ENCODE results near the gene SGSM2. TPM values are rescaled to one million over a fixed set of nuclear protein-coding genes. Genes with fewer than 3 reads are reported as not detected.

SGSM2 gene
- total and polyA plus RNA-seq, 2 of the 13 experiments (the other 11 are each of a cell fraction or from before 2014, with no cell fraction given), result 30.4 to 51.3 TPM

GRCh38 chr17:2336852-2337543 lies at the start of gene SGSM2 (continued):
- no peak for TF ChIP-seq LRRFIP1 (CRISPR knock-in tag; conservative IDR thresholded peaks at IDR 0.05)
- TF ChIP-seq ZNF20 (CRISPR knock-in tag; IDR thresholded peaks at IDR 0.05), result no peak
- no peak for TF ChIP-seq NBN (conservative IDR thresholded peaks at IDR 0.05)
- TF ChIP-seq ZNF776 (CRISPR knock-in tag; IDR thresholded peaks at IDR 0.05), result peak; percentile 28
- TF ChIP-seq PBX3 (CRISPR knock-in tag; IDR thresholded peaks at IDR 0.05; ENCODE audit: borderline replicate concordance), result 0 out of 2 replicates have a peak, but pooled peaks have one; percentile 9
- no peak for TF ChIP-seq CBFB (CRISPR knock-in tag; IDR thresholded peaks at IDR 0.05)
- TF ChIP-seq BCLAF1 (IDR thresholded peaks at IDR 0.05), result no peak
- 0 out of 2 replicates have a peak, but pooled peaks have one; percentile 51 for TF ChIP-seq ISX (CRISPR knock-in tag; conservative IDR thresholded peaks at IDR 0.05)
- no peak for TF ChIP-seq KLF6 (CRISPR knock-in tag; IDR thresholded peaks at IDR 0.05)
- no peak; the same call in 1 of the 2 replicates for TF ChIP-seq MYC (CRISPR knock-in tag; IDR thresholded peaks at IDR 0.05; ENCODE audit: borderline replicate concordance)
- no peak for TF ChIP-seq SRF (IDR thresholded peaks at IDR 0.05; ENCODE audit: low read depth, low read length)
- no peak for TF ChIP-seq TFE3 (CRISPR knock-in tag; IDR thresholded peaks at IDR 0.05)
- peak; percentile 52 for TF ChIP-seq AGO2 (optimal IDR thresholded peaks at IDR 0.05; ENCODE audit: low read depth, low read length)
- TF ChIP-seq POLR2AphosphoS2 (IDR thresholded peaks at IDR 0.05; ENCODE audit: low read depth, low read length), result no peak
- TF ChIP-seq ZHX2 (IDR thresholded peaks at IDR 0.05; ENCODE audit: low read depth), result no peak
- no peak for TF ChIP-seq ZHX2 (CRISPR knock-in tag; IDR thresholded peaks at IDR 0.05; ENCODE audit: borderline replicate concordance)

Measured in HepG2 (cell line).